Body of pancreas (tissue), 4 donors: Measurements from ENCODE around the gene FOXE3. TPM values are rescaled to one million over a fixed set of nuclear protein-coding genes. Genes with fewer than 3 reads are reported as not detected.

ENCODE experiments used
- ATAC-seq: fragments of 150-250 bp; one replicate; pipeline ENCODE4 v1.9.1; 2016
- DNase-seq, 4 donors: peaks; one replicate each; pipeline ENCODE4 v3.0.0-alpha.2; 2019
- H3K27ac ChIP-seq, 4 donors: fragments of 200-600 bp; sonication (generic); 1 replicate in 3 of 4; 2 replicates in 1 of 4; pipeline versions ENCODE4 v1.5.1 to v1.6.1; 2016 to 2019; ENCODE audit warnings: mild to moderate bottlenecking in 1 of 4, mixed read lengths in 1 of 4, moderate library complexity in 1 of 4
- H3K27me3 ChIP-seq, 2 donors: fragments of 200-600 bp; sonication (generic); one replicate each; pipeline ENCODE4 v1.6.0; 2016; ENCODE audit warnings: mild to moderate bottlenecking in 1 of 2
- H3K36me3 ChIP-seq, 2 donors: fragments of 200-600 bp; sonication (generic); replicated peaks in 1 of 2; 2 replicates each; pipeline ENCODE4 v1.5.1; 2016; ENCODE audit warnings: low read depth in 2 of 2; ENCODE audit not compliant: insufficient read depth in 1 of 2
- H3K4me1 ChIP-seq: fragments of 200-600 bp; sonication (generic); one replicate; pipeline ENCODE4 v1.6.0; 2016
- H3K4me3 ChIP-seq, 2 donors: fragments of 200-600 bp; sonication (generic); 1 replicate in 1 of 2; 2 replicates in 1 of 2; pipeline ENCODE4 v1.5.1; 2016 to 2019
- H3K9me3 ChIP-seq, 3 donors: fragments of 200-600 bp; sonication (generic); 1 replicate in 2 of 3; 2 replicates in 1 of 3; pipeline ENCODE4 v1.5.1; 2016
- POLR2A ChIP-seq, 3 donors: fragments of 450-650 bp; IDR thresholded peaks; one replicate each; pipeline ENCODE4 v1.6.1; 2016; ENCODE audit warnings: antibody characterized with exemption in 3 of 3, mild to moderate bottlenecking in 2 of 3
- WGBS, 2 donors: methylation state at CpG; one replicate each; pipeline ENCODE4 v1.1.5; 2017; 5-methylcytosine and 5-hydroxymethylcytosine counted together
- intact Hi-C: fragments of 100-400 bp; cut with DNase I; formaldehyde crosslinking; loops from one replicate; pipeline ENCODE4 v1.15.1; 2023
- total RNA-seq, 2 donors: library from RNA; depleted of rRNA; stranded (reverse); fragments of >200 nt; gene quantifications; one replicate each; pipeline ENCODE4 v1.1.0, GENCODE V29; 2016
- TF ChIP-seq, protein P1 (sequence below), 7 experiments: fragments of 450-650 bp in 4 of 7; fragments of 200-600 bp in 3 of 7; sonication (generic) in 3 of 7; IDR thresholded peaks; one replicate each; pipeline ENCODE4 v1.5.1; 2016 to 2019; ENCODE audit warnings: antibody characterized with exemption in 7 of 7

Gene FOXE3
- total RNA-seq, 2 donors from 2014 or later, result not detected

DNA sequence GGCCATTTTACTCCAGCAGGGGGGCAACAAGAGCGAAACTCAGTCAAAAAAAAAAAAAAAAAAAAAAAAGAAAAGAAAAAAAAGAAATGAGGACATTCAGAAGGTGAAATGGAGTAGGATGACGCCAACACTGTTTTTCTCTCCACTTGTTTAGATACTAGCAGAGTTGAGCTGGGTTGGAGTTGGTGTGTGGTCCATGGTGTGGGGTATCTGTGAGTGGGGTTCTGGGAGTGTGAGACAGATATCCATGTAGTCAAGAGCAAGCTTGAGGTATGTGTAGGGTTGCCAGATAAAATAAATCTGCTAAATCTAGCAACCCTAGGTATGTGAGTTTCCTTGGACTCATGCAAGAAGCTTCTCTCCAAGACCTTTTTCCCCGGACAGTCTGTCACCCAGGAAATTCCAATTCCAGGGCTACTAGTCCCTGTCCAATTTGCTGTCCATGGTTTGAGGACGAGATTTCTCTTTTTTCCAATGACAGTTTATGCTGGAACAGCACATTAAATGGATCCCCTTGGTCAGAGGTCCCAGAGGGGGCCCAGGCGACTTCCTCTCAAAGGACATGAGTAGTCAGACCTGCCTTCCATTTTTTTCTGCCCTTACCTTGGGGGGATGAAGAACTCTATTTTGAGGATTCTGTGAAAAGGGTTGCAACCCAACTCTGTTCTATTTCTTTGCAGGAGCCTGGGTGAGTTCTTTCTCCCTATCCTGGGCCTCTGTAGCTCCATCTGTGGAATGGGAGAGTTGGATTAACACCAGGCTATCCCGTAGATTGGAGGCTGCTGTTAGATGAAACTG is 19.6 kb downstream of the FOXE3 start:
- intact Hi-C loops, result no loop called here
- no peak overlapping the region for H3K4me3 ChIP-seq

DNA sequence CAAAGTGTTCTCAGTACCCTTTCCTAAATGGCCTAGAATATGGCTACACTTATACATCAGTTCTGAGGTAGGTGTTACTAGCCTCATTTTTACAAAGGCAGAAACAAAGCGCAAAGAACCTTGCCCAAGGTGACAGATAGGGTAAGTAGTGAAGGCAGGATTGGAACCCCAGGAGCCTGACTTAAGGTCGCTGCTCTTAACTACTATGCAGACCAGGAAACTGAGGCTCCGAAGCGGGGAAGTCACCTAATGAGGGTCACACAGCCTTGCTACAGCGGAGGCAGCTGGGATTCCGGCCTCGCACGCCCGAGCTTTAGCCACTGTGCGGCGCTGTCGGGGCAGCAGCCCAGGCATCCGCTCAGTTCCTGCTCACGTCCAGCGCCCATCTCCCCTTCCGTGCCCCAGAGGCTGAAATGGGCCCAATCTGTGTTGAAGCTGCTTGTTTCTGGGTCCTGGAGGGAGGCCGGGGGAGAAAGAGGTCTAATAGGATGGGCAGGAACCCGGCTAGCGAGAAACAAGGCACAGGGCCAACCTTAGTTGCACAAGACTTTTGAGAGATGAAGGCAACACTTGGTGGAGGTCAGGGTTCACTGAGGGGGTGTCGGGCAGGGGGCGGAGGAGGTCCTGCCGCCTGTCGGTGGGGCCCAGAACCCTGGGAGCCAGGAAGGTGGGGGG is 20.4 kb downstream of the FOXE3 start:
- no peaks in the 10 kb centered on the region for H3K36me3 ChIP-seq
- peaks cover 8 to 40% of the 10 kb centered on the region in 2 donors for H3K27me3 ChIP-seq
- intact Hi-C loops, result no loop called here
- DNase-seq (peak; percentile 70 to 76 (median 72)), ATAC-seq (peak; percentile 34)
- H3K27ac ChIP-seq, result peak overlapping the region in 1 of 4 donors; percentile 72
- peaks cover 58% of the 10 kb centered on the region for H3K4me1 ChIP-seq
- no peaks in the 10 kb centered on the region for H3K9me3 ChIP-seq
- 5 to 18% methylated on average over 11 to 23 of the region's 23 CpGs for WGBS, 2 donors
- peak overlapping the region in 1 of 2 donors; percentile 37 for H3K4me3 ChIP-seq
- no peak for TF ChIP-seq POLR2A (IDR thresholded peaks at IDR 0.05)
- TF ChIP-seq, protein P1, sequence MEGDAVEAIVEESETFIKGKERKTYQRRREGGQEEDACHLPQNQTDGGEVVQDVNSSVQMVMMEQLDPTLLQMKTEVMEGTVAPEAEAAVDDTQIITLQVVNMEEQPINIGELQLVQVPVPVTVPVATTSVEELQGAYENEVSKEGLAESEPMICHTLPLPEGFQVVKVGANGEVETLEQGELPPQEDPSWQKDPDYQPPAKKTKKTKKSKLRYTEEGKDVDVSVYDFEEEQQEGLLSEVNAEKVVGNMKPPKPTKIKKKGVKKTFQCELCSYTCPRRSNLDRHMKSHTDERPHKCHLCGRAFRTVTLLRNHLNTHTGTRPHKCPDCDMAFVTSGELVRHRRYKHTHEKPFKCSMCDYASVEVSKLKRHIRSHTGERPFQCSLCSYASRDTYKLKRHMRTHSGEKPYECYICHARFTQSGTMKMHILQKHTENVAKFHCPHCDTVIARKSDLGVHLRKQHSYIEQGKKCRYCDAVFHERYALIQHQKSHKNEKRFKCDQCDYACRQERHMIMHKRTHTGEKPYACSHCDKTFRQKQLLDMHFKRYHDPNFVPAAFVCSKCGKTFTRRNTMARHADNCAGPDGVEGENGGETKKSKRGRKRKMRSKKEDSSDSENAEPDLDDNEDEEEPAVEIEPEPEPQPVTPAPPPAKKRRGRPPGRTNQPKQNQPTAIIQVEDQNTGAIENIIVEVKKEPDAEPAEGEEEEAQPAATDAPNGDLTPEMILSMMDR (IDR thresholded peaks at IDR 0.05), result peak; percentile 66 to 85 (median 76)

More for the DNA sequence above, 19.6 kb downstream of the FOXE3 start:
- ATAC-seq (no peak), DNase-seq (no peak)
- H3K27me3 ChIP-seq, result peaks cover 8 to 44% of the 10 kb centered on the region in 2 donors
- H3K9me3 ChIP-seq, result no peaks in the 10 kb centered on the region
- no peaks in the 10 kb centered on the region for H3K36me3 ChIP-seq
- 61 to 69% methylated on average over 6 of the region's 6 CpGs for WGBS, 2 donors
- TF ChIP-seq, protein P1 (IDR thresholded peaks at IDR 0.05), result no peak
- H3K4me1 ChIP-seq, result peaks cover 58% of the 10 kb centered on the region
- no peak overlapping the region for H3K27ac ChIP-seq

DNA sequence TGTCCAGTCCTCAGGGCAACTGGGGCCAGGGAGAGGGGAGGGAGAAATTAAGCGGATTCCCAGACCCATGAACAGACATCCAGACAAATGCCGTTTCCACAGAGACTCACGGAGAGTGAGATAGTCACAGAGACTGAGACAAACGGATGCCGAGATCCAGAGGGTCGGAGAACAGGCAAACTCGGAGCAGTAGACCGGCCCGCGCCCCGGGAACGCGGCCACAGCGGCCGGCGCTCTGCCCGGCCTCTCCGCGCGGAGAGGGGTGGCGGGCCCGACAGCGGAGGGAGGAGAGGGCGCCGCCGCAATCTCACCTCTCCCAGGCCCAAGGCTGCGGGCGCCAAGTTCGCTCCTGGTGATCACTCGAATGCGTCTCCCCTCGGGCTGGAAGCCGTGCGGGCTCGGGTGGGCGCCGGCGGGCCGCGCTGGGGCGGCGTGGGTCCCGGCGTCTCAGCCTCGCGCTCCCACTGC is 20.9 kb downstream of the FOXE3 start:
- 1 to 2% methylated on average over 7 to 46 of the region's 46 CpGs for WGBS, 2 donors
- H3K27me3 ChIP-seq, result peaks cover 8 to 40% of the 10 kb centered on the region in 2 donors

DNA sequence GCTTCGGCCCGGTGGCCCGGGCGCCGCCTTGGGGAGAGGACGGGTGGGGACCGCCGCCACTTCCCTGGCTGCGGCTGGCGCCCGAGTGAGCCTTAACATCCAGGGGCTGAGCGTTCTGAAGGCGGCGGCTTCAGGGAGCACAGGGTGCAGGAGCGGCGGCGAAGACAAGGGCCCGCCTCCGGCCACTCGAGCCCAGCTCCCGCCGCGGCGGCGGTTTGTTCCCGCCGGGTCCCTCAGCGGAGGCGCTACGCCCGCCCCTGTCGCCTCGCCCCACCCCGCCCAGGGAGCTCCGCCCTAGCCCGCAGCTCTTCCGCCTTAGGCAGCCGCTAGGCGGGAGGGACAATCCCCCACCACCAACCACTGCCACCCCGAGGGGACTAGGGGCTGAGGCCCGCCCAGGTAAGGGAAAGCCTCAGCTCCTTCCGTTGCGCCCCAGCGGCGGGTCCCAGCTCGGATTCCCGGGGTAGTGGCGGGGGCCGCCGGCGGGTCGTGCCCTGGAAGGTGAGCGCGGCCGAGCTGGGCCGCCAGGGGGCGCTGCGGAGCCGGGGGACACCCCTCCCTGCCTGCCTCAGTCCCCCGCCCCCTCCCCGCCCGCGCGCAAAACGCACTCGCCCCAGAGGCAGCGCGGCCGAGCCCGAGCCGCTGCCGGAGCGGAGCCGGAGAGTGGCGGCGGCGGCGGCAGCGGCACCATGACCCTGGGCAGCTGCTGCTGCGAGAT is 21.5 kb downstream of the FOXE3 start, which contains the start of gene FOXD2:
FOXD2 (plus strand) TSS at position 598 of the 718 bp plus-strand sequence; CDS start at position 690, 92 bp downstream.
- peaks cover 8 to 40% of the 10 kb centered on the region in 2 donors for H3K27me3 ChIP-seq
- DNase-seq (peak; percentile 84 to 86 (median 86)), ATAC-seq (peak; percentile 93)
- peak within 1 kb of the TSS; percentile 37 to 62 for H3K4me3 ChIP-seq
- peaks cover 52% of the 10 kb centered on the region for H3K4me1 ChIP-seq
- WGBS, 2 donors, result 0% methylated on average over 73 of the region's 80 CpGs; no CpG with 5 or more reads in 1 of the 2 donors
- H3K27ac ChIP-seq, result peak within 1 kb of the TSS; percentile 33 to 85 (median 74)
- no peaks in the 10 kb centered on the region for H3K9me3 ChIP-seq
- no peaks in the 10 kb centered on the region for H3K36me3 ChIP-seq
- intact Hi-C loops, result no loop called here
- TF ChIP-seq, protein P1 (IDR thresholded peaks at IDR 0.05), result peak; percentile 96 to 100 (median 99)
- TF ChIP-seq POLR2A (IDR thresholded peaks at IDR 0.05), result peak in 2 of 3 donors; percentile 31 to 47

More for the DNA sequence above, 20.9 kb downstream of the FOXE3 start:
- no peaks in the 10 kb centered on the region for H3K36me3 ChIP-seq
- H3K4me1 ChIP-seq, result peaks cover 58% of the 10 kb centered on the region
- DNase-seq (peak in 2 of 4 donors; percentile 30 to 33), ATAC-seq (peak; percentile 15)
- intact Hi-C loops, result no loop called here
- peak overlapping the region; percentile 37 to 62 for H3K4me3 ChIP-seq
- peak overlapping the region in 3 of 4 donors; percentile 72 to 85 (median 77) for H3K27ac ChIP-seq
- H3K9me3 ChIP-seq, result no peaks in the 10 kb centered on the region
- TF ChIP-seq, protein P1 (IDR thresholded peaks at IDR 0.05), result no peak
- no peak for TF ChIP-seq POLR2A (IDR thresholded peaks at IDR 0.05)
